HG02852 (cell line): ENCODE results near the gene STPG1.
"Not testable (repeated sequence)": the region's sequence is repeated elsewhere in the genome, so short reads cannot be mapped to it uniquely, and the experiment has no call there.

Experiments used
- ATAC-seq: cut with Tn5 transposase; IDR thresholded peaks from one replicate; pipeline ENCODE4 v1.9.1; 2021; ENCODE audit warnings: mild to moderate bottlenecking, moderate library complexity; ENCODE audit not compliant: unreplicated experiment

Gene STPG1, protein sequence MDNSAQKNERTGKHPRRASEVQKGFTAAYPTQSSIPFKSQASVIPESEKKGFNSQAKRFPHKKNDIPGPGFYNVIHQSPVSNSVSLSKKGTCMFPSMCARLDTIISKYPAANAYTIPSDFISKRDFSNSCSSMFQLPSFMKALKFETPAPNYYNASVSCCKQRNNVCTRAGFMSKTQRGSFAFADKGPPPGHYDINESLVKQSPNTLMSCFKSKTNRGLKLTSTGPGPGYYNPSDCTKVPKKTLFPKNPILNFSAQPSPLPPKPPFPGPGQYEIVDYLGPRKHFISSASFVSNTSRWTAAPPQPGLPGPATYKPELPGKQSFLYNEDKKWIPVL

GRCh38 chr1:24413350-24414163 is at the start of gene STPG1:
Gene STPG1 (minus strand): TSS chr1:24413782. CDS start chr1:24401388, 12,394 bp downstream.
- ATAC-seq: peak; percentile 31

DNA sequence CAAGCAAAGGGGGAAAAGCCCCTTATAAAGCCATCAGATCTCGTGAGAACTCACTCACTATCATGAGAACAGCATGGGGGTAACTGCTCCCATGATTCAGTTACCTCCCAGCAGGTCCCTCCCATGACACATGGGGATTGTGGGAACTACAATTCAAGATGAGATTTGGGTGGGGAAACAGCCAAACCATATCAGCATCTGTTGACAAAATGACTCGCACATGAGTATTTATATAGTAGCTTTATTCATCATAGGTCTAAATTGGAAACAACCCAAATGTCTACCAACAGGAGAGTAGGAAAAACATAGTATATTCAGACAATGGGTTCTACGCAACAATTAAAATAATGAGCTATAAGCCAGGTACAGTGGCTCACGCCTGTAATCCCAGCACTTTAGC is 48.5 kb upstream of the STPG1 start:
- not testable (repeated sequence) for ATAC-seq

- ATAC-seq: no peak
These were observed 46.1 kb upstream of the STPG1 start for GRCh38 chr1:24459551-24460266.

- no peak for ATAC-seq
These were observed 44.3 kb upstream of the STPG1 start for GRCh38 chr1:24457866-24458265.

DNA sequence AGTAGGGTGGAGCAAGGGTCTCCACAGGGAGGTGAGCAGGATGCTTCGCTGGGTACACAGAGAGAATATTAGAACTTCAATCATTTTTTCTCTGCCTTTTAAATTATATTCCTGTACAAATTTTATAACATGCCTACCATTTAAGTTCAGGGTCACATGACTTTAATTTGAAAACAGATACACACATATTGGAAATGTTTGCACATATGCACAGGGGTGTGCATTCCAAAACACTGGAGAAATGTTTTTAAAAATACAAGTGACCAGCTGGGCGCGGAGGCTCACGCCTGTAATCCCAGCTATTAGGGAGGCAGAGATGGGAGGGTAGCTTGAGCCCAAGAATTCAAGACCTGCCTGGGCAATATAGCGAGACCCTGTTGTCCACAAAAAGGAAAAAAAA is 41.7 kb upstream of the STPG1 start:
- ATAC-seq: no peak

DNA sequence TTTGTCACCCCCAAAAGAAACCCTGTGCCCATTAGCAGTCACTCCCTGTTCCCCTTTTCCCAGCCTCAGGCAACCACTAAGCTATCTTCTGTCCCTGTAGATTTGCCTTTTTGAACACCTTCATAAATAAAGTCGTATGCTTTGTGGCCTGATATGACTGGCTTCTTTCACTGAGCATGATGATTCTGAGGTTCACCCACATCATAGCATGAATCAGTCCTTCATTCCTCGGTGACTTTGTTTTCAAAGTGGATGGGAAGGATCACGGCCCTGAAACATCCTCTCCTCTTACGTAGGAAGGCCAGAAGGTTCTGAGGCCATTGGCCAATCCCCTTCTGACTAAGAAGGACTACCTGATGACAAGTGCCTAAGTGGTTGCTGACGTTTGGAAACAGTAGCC is 41.1 kb upstream of the STPG1 start:
- ATAC-seq: no peak

DNA sequence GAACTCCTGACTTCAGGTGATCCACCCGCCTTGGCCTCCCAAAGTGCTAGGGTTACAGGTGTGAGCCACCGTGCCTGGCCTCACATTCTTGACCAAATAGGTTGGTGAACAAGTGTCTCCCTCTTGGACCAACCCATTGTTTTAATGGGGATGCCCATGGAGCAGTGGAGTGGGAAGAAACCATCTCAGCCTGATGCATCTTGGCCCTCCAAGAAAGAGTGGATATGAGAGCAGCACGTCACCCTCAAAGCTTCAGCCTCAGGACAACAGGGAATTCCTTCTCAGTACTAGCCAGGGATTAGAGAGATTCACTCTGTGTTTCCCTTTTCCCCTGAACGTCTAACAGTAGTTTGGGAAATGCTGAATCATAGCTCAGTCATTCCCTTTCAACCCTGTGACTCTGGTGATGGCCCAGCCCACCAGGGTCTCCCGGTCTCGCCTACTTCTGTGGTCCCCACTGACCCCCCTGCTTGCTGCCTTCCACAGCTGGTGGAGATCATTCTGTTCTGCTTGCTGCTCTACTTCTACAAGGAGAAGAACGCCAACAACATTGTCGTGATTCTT is 39.4 kb upstream of the STPG1 start:
- ATAC-seq: no peak

DNA sequence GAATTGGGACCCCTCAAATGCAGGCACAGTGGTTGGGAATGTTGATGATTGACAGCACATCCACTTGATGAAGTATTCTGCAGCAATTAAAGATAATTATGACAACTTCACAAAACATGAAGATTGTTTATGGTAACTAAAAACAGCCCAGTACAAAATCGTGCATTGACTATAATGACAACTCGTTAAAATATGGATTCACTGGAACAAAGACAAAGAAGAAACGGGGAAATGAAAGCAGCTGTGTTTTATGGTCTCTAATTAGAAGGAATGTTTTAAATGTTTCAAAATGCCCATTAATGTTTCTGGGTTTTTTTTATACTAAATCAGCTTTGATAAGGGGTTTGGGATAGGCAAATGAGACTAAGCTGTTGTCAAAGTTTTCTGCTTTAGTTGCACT is 38.2 kb upstream of the STPG1 start:
- ATAC-seq: no peak

DNA sequence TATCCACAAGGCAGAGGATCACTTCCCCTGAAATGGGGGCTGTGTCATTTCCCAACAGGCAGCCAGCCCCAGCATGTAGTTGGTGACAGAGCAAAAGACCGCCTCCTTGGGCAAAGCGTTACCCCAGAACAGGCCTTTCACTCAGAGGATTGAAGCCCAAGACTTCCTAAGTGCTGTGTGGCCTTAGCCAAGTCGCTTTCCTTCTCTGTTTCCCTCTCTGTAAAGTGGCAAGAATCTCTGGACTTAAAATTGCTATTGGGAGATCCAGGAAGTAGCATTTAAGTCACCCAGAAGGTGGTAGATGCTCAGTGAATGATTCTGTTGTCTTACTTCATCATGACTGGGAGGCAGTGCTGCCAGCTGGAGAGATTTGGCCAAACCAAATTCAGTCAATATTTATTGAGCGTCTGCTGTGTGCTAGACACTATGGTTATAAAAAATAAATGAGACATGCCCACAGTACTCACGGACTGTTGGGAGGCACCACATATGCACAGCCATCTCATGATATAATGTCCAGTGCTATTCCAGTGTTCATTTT is 37.3 kb upstream of the STPG1 start:
- ATAC-seq: no peak

- no peak for ATAC-seq
These were observed 36.7 kb upstream of the STPG1 start for GRCh38 chr1:24450316-24450715.

DNA sequence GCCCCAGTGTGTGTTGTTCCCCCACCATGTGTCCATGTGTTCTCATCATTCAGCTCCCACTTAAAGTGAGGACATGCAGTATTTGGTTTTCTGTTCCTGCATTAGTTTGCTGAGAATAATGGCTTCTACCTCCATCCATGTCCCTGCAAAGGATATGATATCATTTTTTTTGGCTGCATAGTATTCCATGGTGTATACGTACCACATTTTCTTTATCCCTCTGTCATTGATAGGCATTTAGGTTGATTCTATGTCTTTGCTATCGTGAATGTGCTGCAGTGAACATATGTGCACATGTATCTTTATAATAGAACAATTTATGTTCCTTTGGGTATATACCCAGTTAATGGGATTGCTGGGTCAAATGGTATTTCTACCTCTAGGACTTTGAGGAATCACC is 32.9 kb upstream of the STPG1 start:
- ATAC-seq: not testable (repeated sequence)

DNA sequence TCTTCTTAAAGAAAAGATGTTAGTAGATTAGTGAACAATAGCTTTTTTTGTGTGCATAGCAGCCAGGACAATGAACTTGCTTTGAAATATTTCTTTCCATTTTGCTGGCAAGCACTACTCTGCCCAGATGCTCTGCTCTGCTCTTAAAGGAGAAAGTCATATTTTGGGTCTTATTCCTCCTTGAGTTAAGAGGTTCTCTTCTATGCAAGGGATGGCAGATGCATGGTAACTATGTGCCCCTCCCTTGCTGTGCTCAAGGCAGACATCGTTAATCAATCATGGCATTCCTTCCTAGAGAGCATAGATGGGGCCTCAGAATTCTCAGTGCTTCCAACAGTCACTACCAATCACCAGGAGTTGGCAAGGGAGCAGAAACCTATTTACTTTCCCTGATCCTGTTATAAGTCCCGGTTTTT is 29.7 kb upstream of the STPG1 start:
- no peak for ATAC-seq

DNA sequence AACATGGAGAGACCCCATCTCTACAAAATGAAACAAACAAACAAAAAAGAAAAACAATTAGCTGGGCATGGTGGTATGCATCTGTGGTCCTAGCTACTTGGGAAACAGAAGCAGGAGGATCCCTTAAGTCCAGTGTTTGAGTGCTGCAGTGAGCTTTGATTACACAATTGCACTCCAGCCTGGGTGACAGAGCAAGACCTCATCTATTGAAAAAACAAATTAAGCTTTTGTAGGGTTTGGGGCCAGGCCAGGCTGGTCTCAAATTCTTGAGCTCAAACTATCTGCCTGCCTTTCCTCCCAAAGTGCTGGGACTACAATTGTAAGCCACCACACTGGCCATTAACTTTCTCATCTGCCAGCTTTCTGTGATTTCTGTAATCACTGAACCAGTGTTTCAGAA is 29.2 kb upstream of the STPG1 start:
- no peak for ATAC-seq

DNA sequence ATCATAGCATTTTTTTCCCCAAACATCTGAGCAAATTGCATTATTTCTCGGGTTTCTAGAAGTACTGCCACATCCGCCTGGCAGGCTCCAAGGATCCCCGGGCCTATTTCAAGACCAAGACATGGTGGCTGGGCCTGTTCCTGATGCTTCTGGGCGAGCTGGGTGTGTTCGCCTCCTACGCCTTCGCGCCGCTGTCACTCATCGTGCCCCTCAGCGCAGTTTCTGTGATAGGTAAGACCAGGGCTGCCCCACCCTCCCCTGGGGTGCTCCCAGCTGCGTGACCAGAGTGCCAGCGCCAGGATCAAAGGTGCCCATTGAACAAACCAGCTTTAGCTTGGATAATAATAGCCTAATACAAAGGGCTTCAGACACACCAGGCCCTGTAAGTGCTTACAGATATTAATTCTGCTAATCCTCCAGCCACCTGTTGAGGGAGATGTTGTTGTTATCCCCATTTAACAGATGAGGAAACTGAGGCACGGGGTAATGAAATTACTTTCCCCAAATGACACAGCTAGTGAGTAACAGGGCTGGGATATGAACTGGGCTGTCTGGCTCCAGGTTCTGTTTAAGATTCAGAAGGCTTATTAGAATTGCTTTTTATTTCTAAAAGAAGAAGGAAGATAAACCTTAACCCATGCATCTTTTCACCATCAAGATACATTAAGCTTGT is 28.6 kb upstream of the STPG1 start:
- no peak for ATAC-seq

DNA sequence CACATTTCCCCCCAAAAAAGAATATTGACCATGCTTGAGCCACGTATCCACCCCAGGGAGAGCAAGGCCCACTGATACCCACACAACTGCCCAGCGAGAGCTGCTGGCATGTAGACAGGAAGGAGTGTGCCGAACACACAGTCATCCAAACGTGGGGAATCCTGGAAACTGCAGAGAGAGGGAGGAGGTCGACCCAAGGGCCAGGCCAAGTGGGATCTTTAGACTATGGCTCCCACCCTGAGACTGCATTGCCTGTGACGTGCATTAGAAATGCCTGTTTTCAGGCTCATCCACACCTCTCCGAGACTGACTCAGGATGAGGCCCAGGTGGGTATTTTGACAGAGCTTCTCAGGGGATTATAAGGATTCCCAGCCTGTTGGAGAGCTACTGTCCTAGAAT is 27.9 kb upstream of the STPG1 start:
- ATAC-seq: no peak

- ATAC-seq: no peak
These were observed 26.9 kb upstream of the STPG1 start for GRCh38 chr1:24440436-24440835.

GRCh38 chr1:24438423-24438901 is 24.9 kb upstream of the STPG1 start:
- ATAC-seq: no peak

DNA sequence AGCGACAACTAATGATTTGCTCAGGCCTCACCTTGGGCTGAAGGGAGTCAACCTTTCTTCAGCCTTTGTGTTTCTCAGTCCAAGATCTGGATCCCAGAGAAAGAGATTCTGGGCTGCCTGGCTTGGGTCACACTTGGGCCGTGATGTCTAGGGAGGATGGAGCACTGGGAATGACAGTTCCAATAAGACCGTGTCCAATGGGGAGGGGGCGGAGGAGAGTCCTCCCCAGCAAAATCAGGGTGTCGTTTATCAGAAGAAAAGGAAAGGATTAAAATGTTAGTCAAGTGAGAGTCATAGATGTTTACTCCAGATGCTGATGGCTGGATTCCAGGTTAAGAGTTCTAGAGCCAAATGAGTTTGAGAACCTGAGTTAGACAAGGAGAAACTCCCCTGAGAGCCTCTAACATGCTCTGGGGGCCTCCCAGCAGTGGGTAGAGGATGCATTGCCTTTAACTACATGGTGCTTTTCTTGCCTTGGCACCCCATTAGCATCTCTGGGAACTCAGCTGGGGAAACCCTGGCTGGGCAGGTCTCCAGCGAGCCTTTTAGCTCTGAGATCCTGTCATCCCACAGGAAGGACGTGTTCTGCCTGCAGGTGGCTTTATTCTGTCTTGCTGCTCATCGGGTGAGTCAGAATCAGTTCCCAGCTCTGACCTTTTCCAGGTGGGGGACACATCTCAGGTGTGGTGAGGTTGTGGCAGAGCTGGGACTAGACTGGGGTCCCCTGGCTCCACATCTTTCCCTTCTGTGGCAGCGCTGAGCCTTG is 24.2 kb upstream of the STPG1 start:
- no peak for ATAC-seq

DNA sequence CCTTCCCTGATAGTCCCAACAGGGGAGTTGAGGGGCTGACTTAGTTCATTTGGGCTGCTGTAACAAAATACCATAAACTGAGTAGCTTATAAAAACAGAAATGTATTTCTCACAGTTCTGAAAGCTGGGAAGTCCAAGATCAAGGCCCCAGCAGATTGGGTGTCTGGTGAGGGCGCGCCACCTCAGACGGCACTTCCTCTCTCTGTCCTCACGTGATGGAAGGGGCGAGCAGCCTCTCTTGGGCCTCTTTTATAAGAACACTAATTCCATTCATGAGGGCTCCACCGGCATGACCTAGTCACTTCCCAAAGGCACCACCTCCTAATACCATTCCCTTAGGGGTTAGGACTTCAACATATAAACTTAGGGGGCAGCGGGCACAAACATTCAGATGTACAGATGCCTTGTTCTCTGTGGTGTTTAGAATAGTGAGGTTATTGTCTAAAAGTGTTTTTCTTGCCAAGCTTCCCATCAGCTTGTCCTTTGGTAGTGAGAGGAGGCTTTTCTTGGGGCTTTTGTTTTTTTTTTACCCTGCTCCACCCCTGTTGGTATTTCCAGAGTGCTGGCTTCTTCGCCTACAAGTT is 22.3 kb upstream of the STPG1 start:
- ATAC-seq: no peak
